ENCODE results near the gene PARD3B. TPM values are rescaled to one million over a fixed set of nuclear protein-coding genes. Genes with fewer than 3 reads are reported as not detected.

Gene PARD3B
- total and polyA plus RNA-seq, 10 of the 15 experiments (the other 5 are each of a cell fraction or from before 2014, with no cell fraction given): 0.01 to 0.54 (median 0.07) TPM; not detected in 7

- TF ChIP-seq SMC3 (IDR thresholded peaks at IDR 0.05; ENCODE audit: borderline replicate concordance, low read length) (no peak), CREM (IDR thresholded peaks at IDR 0.05; ENCODE audit: low read depth) (no peak), BCL11A (IDR thresholded peaks at IDR 0.05; ENCODE audit: low read depth, low read length) (no peak), MYC (IDR thresholded peaks at IDR 0.05; ENCODE audit: insufficient read depth, insufficient read length, insufficient replicate concordance, low read length, severe bottlenecking) (no peak), NR2F1 (conservative IDR thresholded peaks at IDR 0.05) (no peak), TCF12 (IDR thresholded peaks at IDR 0.05; ENCODE audit: low read depth, low read length) (no peak), NFIC (IDR thresholded peaks at IDR 0.05; ENCODE audit: low read depth, low read length) (no peak), BCL3 (IDR thresholded peaks at IDR 0.05; ENCODE audit: borderline replicate concordance, insufficient read depth, low read depth, low read length, poor library complexity, severe bottlenecking) (no peak), POLR2AphosphoS2 (IDR thresholded peaks at IDR 0.05; ENCODE audit: low read depth, low read length) (no peak), STAT3 (IDR thresholded peaks at IDR 0.05; ENCODE audit: low read depth, low read length) (no peak), SMAD1 (IDR thresholded peaks at IDR 0.05; ENCODE audit: low read depth, partially characterized antibody) (no peak), POLR2AphosphoS5 (IDR thresholded peaks at IDR 0.05; ENCODE audit: low read length) (no peak)
- TF ChIP-seq, protein P1, sequence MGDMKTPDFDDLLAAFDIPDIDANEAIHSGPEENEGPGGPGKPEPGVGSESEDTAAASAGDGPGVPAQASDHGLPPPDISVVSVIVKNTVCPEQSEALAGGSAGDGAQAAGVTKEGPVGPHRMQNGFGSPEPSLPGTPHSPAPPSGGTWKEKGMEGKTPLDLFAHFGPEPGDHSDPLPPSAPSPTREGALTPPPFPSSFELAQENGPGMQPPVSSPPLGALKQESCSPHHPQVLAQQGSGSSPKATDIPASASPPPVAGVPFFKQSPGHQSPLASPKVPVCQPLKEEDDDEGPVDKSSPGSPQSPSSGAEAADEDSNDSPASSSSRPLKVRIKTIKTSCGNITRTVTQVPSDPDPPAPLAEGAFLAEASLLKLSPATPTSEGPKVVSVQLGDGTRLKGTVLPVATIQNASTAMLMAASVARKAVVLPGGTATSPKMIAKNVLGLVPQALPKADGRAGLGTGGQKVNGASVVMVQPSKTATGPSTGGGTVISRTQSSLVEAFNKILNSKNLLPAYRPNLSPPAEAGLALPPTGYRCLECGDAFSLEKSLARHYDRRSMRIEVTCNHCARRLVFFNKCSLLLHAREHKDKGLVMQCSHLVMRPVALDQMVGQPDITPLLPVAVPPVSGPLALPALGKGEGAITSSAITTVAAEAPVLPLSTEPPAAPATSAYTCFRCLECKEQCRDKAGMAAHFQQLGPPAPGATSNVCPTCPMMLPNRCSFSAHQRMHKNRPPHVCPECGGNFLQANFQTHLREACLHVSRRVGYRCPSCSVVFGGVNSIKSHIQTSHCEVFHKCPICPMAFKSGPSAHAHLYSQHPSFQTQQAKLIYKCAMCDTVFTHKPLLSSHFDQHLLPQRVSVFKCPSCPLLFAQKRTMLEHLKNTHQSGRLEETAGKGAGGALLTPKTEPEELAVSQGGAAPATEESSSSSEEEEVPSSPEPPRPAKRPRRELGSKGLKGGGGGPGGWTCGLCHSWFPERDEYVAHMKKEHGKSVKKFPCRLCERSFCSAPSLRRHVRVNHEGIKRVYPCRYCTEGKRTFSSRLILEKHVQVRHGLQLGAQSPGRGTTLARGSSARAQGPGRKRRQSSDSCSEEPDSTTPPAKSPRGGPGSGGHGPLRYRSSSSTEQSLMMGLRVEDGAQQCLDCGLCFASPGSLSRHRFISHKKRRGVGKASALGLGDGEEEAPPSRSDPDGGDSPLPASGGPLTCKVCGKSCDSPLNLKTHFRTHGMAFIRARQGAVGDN (IDR thresholded peaks at IDR 0.05): no peak
- TF ChIP-seq, protein P2, sequence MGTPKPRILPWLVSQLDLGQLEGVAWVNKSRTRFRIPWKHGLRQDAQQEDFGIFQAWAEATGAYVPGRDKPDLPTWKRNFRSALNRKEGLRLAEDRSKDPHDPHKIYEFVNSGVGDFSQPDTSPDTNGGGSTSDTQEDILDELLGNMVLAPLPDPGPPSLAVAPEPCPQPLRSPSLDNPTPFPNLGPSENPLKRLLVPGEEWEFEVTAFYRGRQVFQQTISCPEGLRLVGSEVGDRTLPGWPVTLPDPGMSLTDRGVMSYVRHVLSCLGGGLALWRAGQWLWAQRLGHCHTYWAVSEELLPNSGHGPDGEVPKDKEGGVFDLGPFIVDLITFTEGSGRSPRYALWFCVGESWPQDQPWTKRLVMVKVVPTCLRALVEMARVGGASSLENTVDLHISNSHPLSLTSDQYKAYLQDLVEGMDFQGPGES (IDR thresholded peaks at IDR 0.05): no peak
- TF ChIP-seq, protein P3, sequence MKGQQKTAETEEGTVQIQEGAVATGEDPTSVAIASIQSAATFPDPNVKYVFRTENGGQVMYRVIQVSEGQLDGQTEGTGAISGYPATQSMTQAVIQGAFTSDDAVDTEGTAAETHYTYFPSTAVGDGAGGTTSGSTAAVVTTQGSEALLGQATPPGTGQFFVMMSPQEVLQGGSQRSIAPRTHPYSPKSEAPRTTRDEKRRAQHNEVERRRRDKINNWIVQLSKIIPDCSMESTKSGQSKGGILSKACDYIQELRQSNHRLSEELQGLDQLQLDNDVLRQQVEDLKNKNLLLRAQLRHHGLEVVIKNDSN (IDR thresholded peaks at IDR 0.05; ENCODE audit: borderline replicate concordance, extremely low read length, insufficient read depth, low read depth, low read length): no peak
- H3K9ac ChIP-seq (ENCODE audit: control insufficient read depth, insufficient read depth, low read length): no peak overlapping the region
- WGBS (ENCODE audit: insufficient coverage, insufficient replicate concordance, low lambda C conversion rate, missing lambda C conversion rate): 14% methylated on average over 4 of the region's 4 CpGs
- no peaks in the 10 kb centered on the region for H3K27me3 ChIP-seq (replicated peaks in 1 of 2; ENCODE audit: control insufficient read depth in 2 of 2, insufficient read depth in 2 of 2, low read length in 1 of 2)
- in situ Hi-C loops (cut with MboI) (no loop called here), intact Hi-C loops (cut with micrococcal nuclease; ENCODE audit: unreplicated experiment) (no loop called here)
- no peak overlapping the region for H3K27ac ChIP-seq (ENCODE audit: control insufficient read depth, insufficient read depth)
- DNase-seq (ENCODE audit: low read depth, low spot score) (no peak), FAIRE-seq (no peak), ATAC-seq (no peak)
- SMC1A ChIA-PET (ENCODE audit: uncharacterized antibody, unreplicated experiment): no interaction called here
- POLR2A ChIA-PET: no interaction called here
- no peak overlapping the region for H2AFZ ChIP-seq (ENCODE audit: control insufficient read depth, low read depth, low read length)
- BruUV-seq (replicated peaks): no TSS peak
- no peak overlapping the region for H3K4me3 ChIP-seq
- RAD21 ChIA-PET (ENCODE audit: unreplicated experiment): no interaction called here
- H3K4me2 ChIP-seq (ENCODE audit: control insufficient read depth, insufficient read depth): no peak overlapping the region
- CTCF ChIA-PET: no interaction called here
- H3K36me3 ChIP-seq (ENCODE audit: control insufficient read depth in 2 of 2, insufficient read depth in 2 of 2, low read length in 1 of 2): no peaks in the 10 kb centered on the region
- no peaks in the 10 kb centered on the region for H3K4me1 ChIP-seq (ENCODE audit: control insufficient read depth, insufficient read depth, low read length)
- no peaks in the 10 kb centered on the region for H3K9me3 ChIP-seq (replicated peaks; ENCODE audit: control insufficient read depth, insufficient read depth, low read length)
- H3K79me2 ChIP-seq (ENCODE audit: control insufficient read depth, insufficient read depth, low read length): no peaks in the 10 kb centered on the region
- no peaks in the 10 kb centered on the region for H4K20me1 ChIP-seq (ENCODE audit: control insufficient read depth, insufficient read depth)
These were observed 93.4 kb downstream of the PARD3B start for GRCh38 chr2:204638471-204639194.
